ENCODE data around the gene RASEF.

- no peak for TF ChIP-seq CTCF (IDR thresholded peaks at IDR 0.05)
- TF ChIP-seq POLR2A (IDR thresholded peaks at IDR 0.05), result no peak
- no peak for TF ChIP-seq POLR2AphosphoS5 (IDR thresholded peaks at IDR 0.05; ENCODE audit: insufficient read depth in 1 of 2, low read depth in 1 of 2)
These were observed 1.9 kb downstream of the RASEF start for GRCh38 chr9:83061036-83061435.
